H1 (cell line): ENCODE results near the gene CPZ. TPM values are rescaled to one million over a fixed set of nuclear protein-coding genes. Genes with fewer than 3 reads are reported as not detected.

Source experiments
- CTCF ChIA-PET: fragments of 300-600 bp; sonication (Branson Sonifier 250); formaldehyde crosslinking; loops from one replicate; lab custom pipeline; 2021; ENCODE audit not compliant: partially characterized antibody; lab: Charles Lee
- POLR2A ChIA-PET: fragments of 300-600 bp; sonication (Branson Sonifier 250); formaldehyde crosslinking; loops from one replicate; lab custom pipeline; 2021; ENCODE audit warnings: inconsistent platforms; ENCODE audit not compliant: partially characterized antibody; lab: Charles Lee
- DNase-seq, 2 experiments: peaks; one replicate each; pipeline versions ENCODE4 v3.0.0 to v3.0.0-alpha.2; 2010 to 2022; ENCODE audit warnings: low spot score in 2 of 2, low read depth in 1 of 2, mixed read lengths in 1 of 2
- FAIRE-seq: peaks from 2 replicates; lab custom pipeline; 2011; peaks lifted over from hg19 to GRCh38; lab: Jason Lieb, UNC
- H2AFZ ChIP-seq: 2 replicates; pipeline ENCODE4 v1.8.1; 2012; ENCODE audit warnings: low read length, inconsistent platforms
- H2AK5ac ChIP-seq: 2 replicates; pipeline ENCODE4 v1.6.1; 2013; ENCODE audit warnings: low read depth, low read length
- H2BK120ac ChIP-seq: replicated peaks from 2 replicates; pipeline ENCODE3; 2013; ENCODE audit warnings: low read depth, low read length, inconsistent platforms
- H2BK12ac ChIP-seq: 2 replicates; pipeline ENCODE4 v1.6.1; 2013; ENCODE audit warnings: low read depth, low read length
- H2BK15ac ChIP-seq: 2 replicates; pipeline ENCODE4 v1.6.1; 2013; ENCODE audit warnings: low read length
- H2BK20ac ChIP-seq: 2 replicates; pipeline ENCODE4 v1.6.1; 2013; ENCODE audit warnings: low read length
- H2BK5ac ChIP-seq: 2 replicates; pipeline ENCODE4 v1.6.1; 2013; ENCODE audit warnings: low read depth, low read length
- H3K14ac ChIP-seq: 2 replicates; pipeline ENCODE4 v1.6.1; 2013; ENCODE audit warnings: inconsistent platforms; ENCODE audit not compliant: insufficient read length
- H3K18ac ChIP-seq: 2 replicates; pipeline ENCODE4 v1.6.1; 2013; ENCODE audit warnings: low read length; ENCODE audit errors: extremely low read depth
- H3K23ac ChIP-seq: 2 replicates; pipeline ENCODE4 v1.6.1; 2013; ENCODE audit warnings: inconsistent platforms; ENCODE audit not compliant: insufficient read length
- H3K23me2 ChIP-seq: 2 replicates; pipeline ENCODE4 v1.6.1; 2013; ENCODE audit warnings: low read depth, low read length
- H3K27ac ChIP-seq: 2 replicates; pipeline ENCODE4 v1.6.1; 2011; ENCODE audit warnings: low read depth, low read length, inconsistent platforms
- H3K27me3 ChIP-seq, 4 experiments: replicated peaks in 1 of 4; 1 replicate in 1 of 4; 2 replicates in 3 of 4; pipeline versions ENCODE4 v1.6.1 to v1.8.1; 2011 to 2013; ENCODE audit warnings: low read length in 3 of 4, mild to moderate bottlenecking in 3 of 4, inconsistent platforms in 2 of 4, mixed read lengths in 2 of 4, moderate library complexity in 1 of 4; ENCODE audit not compliant: control insufficient read depth in 3 of 4, insufficient read depth in 3 of 4; ENCODE audit errors: extremely low read depth in 1 of 4
- H3K36me3 ChIP-seq, 4 experiments: 2 replicates each; pipeline versions ENCODE4 v1.6.1 to v1.8.1; 2011 to 2013; ENCODE audit warnings: mild to moderate bottlenecking in 4 of 4, low read length in 3 of 4, moderate library complexity in 2 of 4, control low read depth in 1 of 4, inconsistent platforms in 1 of 4; ENCODE audit not compliant: insufficient read depth in 4 of 4, control insufficient read depth in 2 of 4
- H3K4ac ChIP-seq: replicated peaks from 2 replicates; pipeline ENCODE3; 2013; ENCODE audit warnings: low read length, low read depth, mixed read lengths, inconsistent platforms; ENCODE audit not compliant: insufficient read length
- H3K4me1 ChIP-seq, 4 experiments: replicated peaks in 1 of 4; 1 replicate in 1 of 4; 2 replicates in 3 of 4; pipeline versions ENCODE4 v1.6.1 to v1.8.1; 2011 to 2013; ENCODE audit warnings: low read length in 3 of 4, inconsistent platforms in 2 of 4, mixed read lengths in 1 of 4; ENCODE audit not compliant: insufficient read depth in 4 of 4, control insufficient read depth in 3 of 4
- H3K4me2 ChIP-seq, 2 experiments: 2 replicates each; pipeline versions ENCODE4 v1.6.1 to v1.8.1; 2011 to 2013; ENCODE audit warnings: low read depth in 2 of 2, low read length in 2 of 2, control low read depth in 1 of 2, inconsistent platforms in 1 of 2, mild to moderate bottlenecking in 1 of 2; ENCODE audit not compliant: insufficient read depth in 1 of 2
- H3K4me3 ChIP-seq, 4 experiments: fragments of 200-600, 300-600 bp in 1 of 4; sonication (generic), shearing (Covaris generic), sonication (Bioruptor Twin) in 1 of 4; 2 replicates each; pipeline versions ENCODE4 v1.5.1 to v1.8.1; 2011 to 2016; ENCODE audit warnings: low read length in 4 of 4, low read depth in 3 of 4, control low read depth in 2 of 4, inconsistent platforms in 2 of 4, mild to moderate bottlenecking in 2 of 4, mixed read lengths in 1 of 4, moderate library complexity in 1 of 4; ENCODE audit not compliant: insufficient read depth in 2 of 4; ENCODE audit errors: extremely low read depth in 1 of 4
- H3K56ac ChIP-seq: replicated peaks from 2 replicates; pipeline ENCODE3; 2013; ENCODE audit warnings: low read depth, mild to moderate bottlenecking, mixed read lengths, low read length, inconsistent platforms; ENCODE audit not compliant: insufficient read length
- H3K79me1 ChIP-seq: 2 replicates; pipeline ENCODE4 v1.6.1; 2013; ENCODE audit warnings: low read depth, low read length, control low read depth
- H3K79me2 ChIP-seq, 2 experiments: 2 replicates each; pipeline versions ENCODE4 v1.6.1 to v1.8.1; 2012 to 2013; ENCODE audit warnings: low read length in 2 of 2, mild to moderate bottlenecking in 2 of 2, inconsistent platforms in 1 of 2; ENCODE audit not compliant: insufficient read depth in 2 of 2, control insufficient read depth in 1 of 2
- H3K9ac ChIP-seq, 4 experiments: replicated peaks in 1 of 4; 1 replicate in 1 of 4; 2 replicates in 3 of 4; pipeline versions ENCODE4 v1.6.1 to v1.8.1; 2011 to 2013; ENCODE audit warnings: low read depth in 3 of 4, low read length in 3 of 4, control low read depth in 2 of 4, mild to moderate bottlenecking in 2 of 4, moderate library complexity in 2 of 4, inconsistent platforms in 1 of 4; ENCODE audit errors: extremely low read depth in 1 of 4
- H3K9me3 ChIP-seq, 2 experiments: 2 replicates each; pipeline versions ENCODE4 v1.6.1 to v1.8.1; 2012 to 2013; ENCODE audit warnings: mild to moderate bottlenecking in 2 of 2, moderate library complexity in 2 of 2, control low read depth in 1 of 2, inconsistent platforms in 1 of 2, low read depth in 1 of 2, low read length in 1 of 2, mixed read lengths in 1 of 2; ENCODE audit not compliant: insufficient read depth in 2 of 2
- H4K20me1 ChIP-seq, 2 experiments: replicated peaks in 1 of 2; 2 replicates each; pipeline versions ENCODE3 to v1.8.1; 2011 to 2013; ENCODE audit warnings: inconsistent platforms in 2 of 2, low read length in 2 of 2, mild to moderate bottlenecking in 1 of 2; ENCODE audit not compliant: insufficient read depth in 2 of 2, control insufficient read depth in 1 of 2
- H4K5ac ChIP-seq: 2 replicates; pipeline ENCODE4 v1.6.1; 2013; ENCODE audit warnings: low read length, low read depth, mixed read lengths, inconsistent platforms; ENCODE audit not compliant: insufficient read length
- H4K8ac ChIP-seq: 2 replicates; pipeline ENCODE4 v1.8.0; 2013; ENCODE audit warnings: mild to moderate bottlenecking, moderate library complexity, low read length, inconsistent platforms; ENCODE audit not compliant: insufficient read depth; ENCODE audit errors: extremely low read depth
- H4K91ac ChIP-seq: replicated peaks from 2 replicates; pipeline ENCODE3; 2013; ENCODE audit warnings: low read length, mixed read lengths, inconsistent platforms; ENCODE audit not compliant: insufficient read length
- POLR2AphosphoS5 ChIP-seq: IDR thresholded peaks from 2 replicates; pipeline ENCODE4 v1.6.1; 2011; ENCODE audit warnings: low read depth, low read length
- YY1 ChIP-seq: IDR thresholded peaks from 2 replicates; pipeline ENCODE4 v1.6.1; 2011; ENCODE audit warnings: low read depth, mild to moderate bottlenecking, low read length
- WGBS, 2 experiments: shearing (Covaris generic) in 1 of 2; methylation state at CpG; one replicate each; pipeline versions ENCODE4 v1.1.6 to v1.1.7; 2013 to 2015; ENCODE audit warnings: low lambda C conversion rate in 2 of 2, mixed read lengths in 2 of 2, inconsistent platforms in 1 of 2, low coverage in 1 of 2, missing lambda C conversion rate in 1 of 2; ENCODE audit not compliant: insufficient replicate concordance in 2 of 2, insufficient coverage in 1 of 2, insufficient read length in 1 of 2; ENCODE audit errors: extremely low coverage in 1 of 2, missing lambda C conversion rate in 1 of 2; 5-methylcytosine and 5-hydroxymethylcytosine counted together
- polyA plus RNA-seq, 7 experiments: library from polyadenylated mRNA; depleted of rRNA in 3 of 7; stranded (reverse) in 5 of 7; unstranded in 2 of 7; fragments of >200 nt in 5 of 7; fragments of 200-250 nt in 2 of 7; gene quantifications; 1 replicate in 5 of 7; 2 replicates in 1 of 7; 4 replicates in 1 of 7; pipeline versions ENCODE4 v1.2.1 to v1.2.3, GENCODE V29; 2011 to 2013; ENCODE audit warnings: missing spikeins in 2 of 7, mixed read lengths in 2 of 7
- total RNA-seq: library from RNA; stranded (reverse); fragmentation: NEBNext Ultra II Directional; extraction: Animal tissue kit (Norgen Biotek cat#: 25700); gene quantifications from 2 replicates; pipeline ENCODE4 v1.2.1, GENCODE V29; 2021

The CPZ gene
- total and polyA plus RNA-seq, 2 of the 8 experiments (the other 6 are each of a cell fraction or from before 2014, with no cell fraction given): 28.8 to 40.7 TPM

DNA sequence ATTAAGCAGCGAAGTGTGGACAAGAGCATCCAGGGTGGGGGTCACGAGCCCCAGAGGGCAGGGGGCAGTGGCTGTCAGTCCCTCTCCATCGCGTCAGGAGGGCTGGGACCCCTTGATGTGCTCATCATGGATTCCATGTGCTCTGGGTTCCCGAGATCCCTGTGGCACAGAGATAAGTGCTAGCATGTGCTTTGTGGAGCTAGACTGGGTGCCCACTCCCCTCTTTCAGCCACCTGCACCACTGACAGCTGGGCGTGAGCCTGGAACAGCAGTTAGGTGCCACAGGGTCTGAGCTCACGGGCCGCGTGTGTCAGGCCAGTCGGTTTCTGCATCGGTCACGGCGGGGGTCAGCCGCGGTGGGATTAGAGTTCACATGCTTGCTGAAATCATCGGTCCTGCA lies 24.3 kb downstream of the CPZ start:
- Histone ChIP-seq H3K4me1 (no peaks in the 10 kb centered on the region), H3K36me3 (peaks cover 0 to 21% (median 9%) of the 10 kb centered on the region in 4 experiments; a peak in 4 of 8 replicates), H4K5ac (no peak overlapping the region), H3K18ac (no peak overlapping the region), H2BK15ac (no peak overlapping the region), H4K8ac (no peak overlapping the region), H3K27ac (no peak overlapping the region), H3K23ac (no peak overlapping the region), H3K9ac (no peak overlapping the region), H3K27me3 (no peaks in the 10 kb centered on the region), H2BK20ac (no peak overlapping the region), H2AFZ (no peak overlapping the region), H2BK5ac (no peak overlapping the region), H3K79me1 (no peaks in the 10 kb centered on the region; the same call in 1 of the 2 replicates), H3K4me2 (no peak overlapping the region), H3K9me3 (no peaks in the 10 kb centered on the region), H3K23me2 (no peaks in the 10 kb centered on the region), H2BK120ac (no peak overlapping the region), H3K4me3 (no peak overlapping the region), H2BK12ac (no peak overlapping the region)
- POLR2A ChIA-PET: interaction anchor here (1.5 kb wide), 1 partner anchor 10 kb away, joined by 4 read pairs; no protein-coding TSS in a partner anchor
- no peak for FAIRE-seq
- WGBS, 2 experiments: 93% methylated on average over 16 of the region's 16 CpGs; no CpG with 5 or more reads in 1 of the 2 experiments
- CTCF ChIA-PET: interaction anchor here (0.6 to 4.9 kb wide), 4 partner anchors 10 to 1196 kb away, joined by 3 to 36 read pairs (median 4); no protein-coding TSS in a partner anchor
- DNase-seq: no peak
- TF ChIP-seq POLR2AphosphoS5: peak; percentile 31; the same call in 1 of the 2 replicates
- TF ChIP-seq YY1: no peak
- TF ChIP-seq, all 59 proteins: peak for 1
- Histone ChIP-seq H4K91ac (no peak overlapping the region), H3K14ac (no peak overlapping the region), H3K79me2 (no peaks in the 10 kb centered on the region), H3K4ac (no peak overlapping the region), H3K56ac (no peak overlapping the region), H4K20me1 (peaks cover 4 to 13% of the 10 kb centered on the region in 2 experiments), H2AK5ac (no peak overlapping the region)
